K562 (cell line): ENCODE measurements around the gene FRG2. TPM values are rescaled to one million over a fixed set of nuclear protein-coding genes. Genes with fewer than 3 reads are reported as not detected.

ENCODE experiments used
- ATAC-seq: fragments of 200-7000 bp; cut with Tn5 transposase; 3 replicates; pipeline ENCODE4 v1.9.1; 2020; ENCODE audit warnings: moderate library complexity
- BruUV-seq: library from RNA; stranded (reverse); fragments of 400-500 nt; replicated peaks from 2 replicates; lab custom pipeline; 2021; lab: Mats Ljungman, UMichigan
- CTCF ChIA-PET: fragments of 300-600 bp; formaldehyde crosslinking; extraction: SDS; loops from one replicate; lab custom pipeline; 2021; ENCODE audit warnings: low intra/inter-chr PET ratio; lab: Yijun Ruan, JAX
- POLR2A ChIA-PET: fragments of 300-600, 350-650 bp; sonication (Branson Sonifier 250); formaldehyde crosslinking; extraction: SDS; loops from one replicate; lab custom pipeline; 2021; ENCODE audit warnings: antibody characterized with exemption, inconsistent platforms; lab: Yijun Ruan, JAX
- DNase-seq, 4 experiments: peaks; one replicate each; pipeline versions ENCODE4 v3.0.0 to v3.0.0-alpha.2; 2011 to 2018; ENCODE audit warnings: low spot score in 3 of 4, mixed read lengths in 3 of 4; ENCODE audit errors: extremely low read depth in 1 of 4
- FAIRE-seq: peaks from 2 replicates; lab custom pipeline; 2011; peaks lifted over from hg19 to GRCh38; lab: Jason Lieb, UNC
- H2AFZ ChIP-seq: 2 replicates; pipeline ENCODE4 v1.6.0; 2011; ENCODE audit warnings: low read depth, low read length, control low read depth, inconsistent platforms
- H3K27ac ChIP-seq: fragments of 200-600 bp; 3 replicates; pipeline ENCODE4 v1.8.0; 2011; ENCODE audit warnings: low read depth, mild to moderate bottlenecking, control low read depth, inconsistent platforms, low read length, moderate library complexity, mixed read lengths; ENCODE audit errors: extremely low read depth
- H3K27me3 ChIP-seq, 2 experiments: fragments of 300-600 bp in 1 of 2; 2 replicates in 1 of 2; 3 replicates in 1 of 2; pipeline versions ENCODE4 v1.6.0 to v1.8.0; 2011; ENCODE audit warnings: inconsistent platforms in 2 of 2, low read length in 2 of 2, mild to moderate bottlenecking in 1 of 2, mixed read lengths in 1 of 2, moderate library complexity in 1 of 2; ENCODE audit not compliant: control insufficient read depth in 2 of 2, insufficient read depth in 2 of 2
- H3K36me3 ChIP-seq: fragments of 300-600 bp; 3 replicates; pipeline ENCODE4 v1.8.0; 2011; ENCODE audit warnings: mild to moderate bottlenecking, low read length, inconsistent platforms; ENCODE audit not compliant: control insufficient read depth, insufficient read depth
- H3K4me1 ChIP-seq, 2 experiments: fragments of 200-600 bp in 1 of 2; replicated peaks in 1 of 2; 2 replicates in 1 of 2; 3 replicates in 1 of 2; pipeline versions ENCODE4 v1.5.1 to v1.8.0; 2011; ENCODE audit warnings: inconsistent platforms in 2 of 2, low read length in 2 of 2, mild to moderate bottlenecking in 1 of 2, mixed read lengths in 1 of 2, moderate library complexity in 1 of 2; ENCODE audit not compliant: control insufficient read depth in 2 of 2, insufficient read depth in 2 of 2
- H3K4me2 ChIP-seq: 2 replicates; pipeline ENCODE4 v1.6.1; 2011; ENCODE audit warnings: low read length, control low read depth, inconsistent platforms, mixed read lengths; ENCODE audit not compliant: insufficient read depth
- H3K4me3 ChIP-seq: fragments of 200-600 bp; sonication (generic), shearing (Covaris generic); 2 replicates; pipeline ENCODE4 v1.5.1; 2016; ENCODE audit warnings: control low read depth, inconsistent platforms
- H3K79me2 ChIP-seq: fragments of 200-600 bp; 3 replicates; pipeline ENCODE4 v1.8.0; 2011; ENCODE audit warnings: low read length, inconsistent platforms; ENCODE audit not compliant: control insufficient read depth, insufficient read depth
- H3K9ac ChIP-seq, 2 experiments: 2 replicates each; pipeline versions ENCODE4 v1.6.0 to v1.6.1; 2011; ENCODE audit warnings: low read depth in 2 of 2, low read length in 2 of 2, control low read depth in 1 of 2, inconsistent platforms in 1 of 2, mild to moderate bottlenecking in 1 of 2, mixed read lengths in 1 of 2; ENCODE audit not compliant: insufficient read depth in 1 of 2
- H3K9me1 ChIP-seq: one replicate; pipeline ENCODE4 v1.6.0; 2011; ENCODE audit warnings: inconsistent platforms, mild to moderate bottlenecking, low read length, moderate library complexity; ENCODE audit not compliant: control insufficient read depth, insufficient read depth
- H3K9me3 ChIP-seq: replicated peaks from 2 replicates; pipeline ENCODE4 v1.5.1; 2011; ENCODE audit warnings: low read depth, low read length, inconsistent platforms; ENCODE audit not compliant: control insufficient read depth, insufficient read depth
- H4K20me1 ChIP-seq: replicated peaks from 2 replicates; pipeline ENCODE4 v1.6.1; 2011; ENCODE audit warnings: low read length, inconsistent platforms, mixed read lengths; ENCODE audit not compliant: control insufficient read depth, insufficient read depth
- MAFK ChIP-seq: IDR thresholded peaks from 2 replicates; pipeline ENCODE4 v1.6.1; 2011; ENCODE audit warnings: low read length, improper control_type of control experiment
- SIX5 ChIP-seq, 2 experiments: IDR thresholded peaks; 2 replicates each; pipeline ENCODE4 v1.6.1; 2011; ENCODE audit warnings: low read length in 2 of 2, borderline replicate concordance in 1 of 2, low read depth in 1 of 2, mild to moderate bottlenecking in 1 of 2, moderate library complexity in 1 of 2; ENCODE audit not compliant: insufficient read depth in 1 of 2
- SP2 ChIP-seq: IDR thresholded peaks from 2 replicates; pipeline ENCODE4 v1.6.1; 2011; ENCODE audit warnings: mild to moderate bottlenecking, low read depth, low read length, moderate library complexity; ENCODE audit not compliant: poor library complexity, severe bottlenecking; ENCODE audit errors: extremely low read depth
- TCF7L2 ChIP-seq: fragments of 150-350 bp; IDR thresholded peaks from 2 replicates; pipeline ENCODE4 v1.6.1; 2016; ENCODE audit warnings: low read depth, mild to moderate bottlenecking, low read length, moderate library complexity
- ZFP1 ChIP-seq: fragments of 450-650 bp; formaldehyde crosslinking; IDR thresholded peaks from 2 replicates; pipeline ENCODE4 v1.4.0; 2020; ENCODE audit warnings: mild to moderate bottlenecking, mixed read lengths
- WGBS: fragments of 100-300 bp; shearing (Covaris generic); methylation state at CpG from one replicate; pipeline ENCODE4 v1.1.6; 2016; ENCODE audit warnings: low coverage, mixed read lengths; ENCODE audit not compliant: insufficient coverage; ENCODE audit errors: missing lambda C conversion rate; 5-methylcytosine and 5-hydroxymethylcytosine counted together
- in situ Hi-C: fragments of 300-500 bp; cut with MboI; formaldehyde crosslinking; loops from 4 replicates; pipeline ENCODE4 v1.15.0; 2018; ENCODE audit warnings: inconsistent platforms, mixed read lengths
- intact Hi-C: fragments of 100-400 bp; cut with micrococcal nuclease; formaldehyde crosslinking; loops from 2 replicates; pipeline ENCODE4 v1.14.2; 2022
- polyA plus RNA-seq, 8 experiments: library from polyadenylated mRNA; depleted of rRNA in 4 of 8; stranded (reverse) in 5 of 8; unstranded in 3 of 8; fragments of >200 nt; fragmentation: Nextera tagmentation in 2 of 8; fragmentation: Illumina TruSeq in 1 of 8; extraction: Ambion mirVana in 2 of 8; extraction: Trizol in 1 of 8; gene quantifications; 2 replicates each; pipeline versions ENCODE4 v1.2.1 to v1.2.3, GENCODE V29; 2011 to 2014; ENCODE audit warnings: inconsistent platforms in 1 of 8, missing spikeins in 1 of 8
- total RNA-seq, 7 experiments: library from RNA; depleted of rRNA in 6 of 7; stranded (reverse); fragments of >200 nt in 6 of 7; fragmentation: Illumina TruSeq in 2 of 7; extraction: Trizol in 2 of 7; gene quantifications; 2 replicates each; pipeline versions ENCODE4 v1.2.1 to v1.2.3, GENCODE V29; 2011 to 2021; ENCODE audit warnings: low replicate concordance in 1 of 7
- TF ChIP-seq, protein P1 (sequence below): fragments of 250-450 bp; sonication (Bioruptor Pico); IDR thresholded peaks from 2 replicates; pipeline ENCODE4 v1.4.0; 2020; ENCODE audit warnings: mild to moderate bottlenecking
- TF ChIP-seq, protein P2 (sequence below), 2 experiments: fragments of 450-650 bp; conservative IDR thresholded peaks; 2 replicates each; pipeline ENCODE4 v1.6.1; 2017; ENCODE audit warnings: mild to moderate bottlenecking in 2 of 2, moderate library complexity in 2 of 2
- TF ChIP-seq, protein P3 (sequence below): fragments of 450-650 bp; formaldehyde crosslinking; conservative IDR thresholded peaks from 2 replicates; pipeline ENCODE4 v1.4.0; 2022; ENCODE audit warnings: mild to moderate bottlenecking, missing genetic modification characterization

Gene FRG2
- total and polyA plus RNA-seq, 9 of the 15 experiments (the other 6 are each of a cell fraction or from before 2014, with no cell fraction given): 0.07 to 0.13 (median 0.10) TPM; not detected in 5

DNA sequence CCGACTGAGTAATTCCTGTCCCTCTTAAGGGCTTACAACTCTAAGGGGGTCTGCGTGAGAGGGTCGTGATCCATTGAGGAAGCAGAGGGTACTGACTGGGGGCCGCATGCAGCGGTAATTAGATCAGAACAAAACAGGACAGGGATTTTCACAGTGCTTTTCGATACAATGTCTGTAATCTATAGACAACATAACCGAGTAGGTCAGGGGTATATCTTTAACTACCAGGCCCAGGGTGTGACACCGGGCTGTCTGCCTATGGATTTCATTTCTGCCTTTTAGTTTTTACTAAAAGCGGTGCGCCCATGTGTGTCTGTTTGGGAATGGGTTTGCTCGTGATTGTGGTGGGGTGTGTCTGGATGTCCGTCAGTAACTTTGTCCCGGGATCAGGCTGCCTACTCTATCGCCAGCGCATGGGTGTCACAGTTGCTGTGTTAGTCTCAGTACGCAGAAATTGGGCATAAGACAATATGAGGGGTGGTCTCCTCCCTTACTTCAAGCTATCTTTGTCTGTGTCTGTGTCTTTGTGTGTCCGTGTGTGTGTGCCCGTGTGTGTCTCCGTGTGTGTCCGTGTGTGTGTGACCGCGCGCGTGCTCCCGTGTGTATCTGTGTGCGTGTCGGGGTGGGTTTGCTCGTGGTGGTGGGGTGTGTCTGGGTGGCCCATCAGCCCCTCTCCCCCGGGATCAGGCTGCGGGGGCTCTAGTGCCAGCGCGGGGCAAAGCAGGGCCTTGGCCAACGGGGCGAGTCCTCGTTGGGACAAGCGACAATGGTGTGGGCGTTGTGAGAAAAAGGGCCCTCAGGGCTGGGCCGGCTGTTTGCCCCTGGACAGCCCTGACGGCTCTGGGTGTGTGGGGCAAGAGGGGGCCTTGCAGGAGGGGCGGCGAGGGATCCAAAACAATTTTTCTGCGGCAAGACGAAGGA, 10.4 kb downstream of the FRG2 start:
- ChIA-PET POLR2A (no interaction called here), CTCF (no interaction called here)
- H3K4me1 ChIP-seq: peaks cover 0 to 26% of the 10 kb centered on the region in 2 experiments; a peak in 2 of 5 replicates
- no peak for FAIRE-seq
- peaks cover 0 to 22% of the 10 kb centered on the region in 2 experiments; a peak in 3 of 5 replicates for H3K27me3 ChIP-seq
- no peaks in the 10 kb centered on the region for H3K9me1 ChIP-seq
- H2AFZ ChIP-seq: no peak overlapping the region
- no peak overlapping the region for H3K27ac ChIP-seq
- no peak for DNase-seq
- no peaks in the 10 kb centered on the region for H3K79me2 ChIP-seq
- no peak overlapping the region for H3K9ac ChIP-seq
- WGBS: 16% methylated on average over 26 of the region's 43 CpGs
- TF ChIP-seq SP2 (no peak), ZFP1 (no peak), TCF7L2 (no peak), MAFK (no peak), SIX5 (IDR thresholded peaks at IDR 0.05; ENCODE audit: borderline replicate concordance in 1 of 2, insufficient read depth in 1 of 2, low read depth in 1 of 2, low read length in 2 of 2) (no peak)
- TF ChIP-seq, protein P1, sequence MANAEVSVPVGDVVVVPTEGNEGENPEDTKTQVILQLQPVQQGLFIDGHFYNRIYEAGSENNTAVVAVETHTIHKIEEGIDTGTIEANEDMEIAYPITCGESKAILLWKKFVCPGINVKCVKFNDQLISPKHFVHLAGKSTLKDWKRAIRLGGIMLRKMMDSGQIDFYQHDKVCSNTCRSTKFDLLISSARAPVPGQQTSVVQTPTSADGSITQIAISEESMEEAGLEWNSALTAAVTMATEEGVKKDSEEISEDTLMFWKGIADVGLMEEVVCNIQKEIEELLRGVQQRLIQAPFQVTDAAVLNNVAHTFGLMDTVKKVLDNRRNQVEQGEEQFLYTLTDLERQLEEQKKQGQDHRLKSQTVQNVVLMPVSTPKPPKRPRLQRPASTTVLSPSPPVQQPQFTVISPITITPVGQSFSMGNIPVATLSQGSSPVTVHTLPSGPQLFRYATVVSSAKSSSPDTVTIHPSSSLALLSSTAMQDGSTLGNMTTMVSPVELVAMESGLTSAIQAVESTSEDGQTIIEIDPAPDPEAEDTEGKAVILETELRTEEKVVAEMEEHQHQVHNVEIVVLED (CRISPR knock-in tag): no peak
- TF ChIP-seq, protein P2, sequence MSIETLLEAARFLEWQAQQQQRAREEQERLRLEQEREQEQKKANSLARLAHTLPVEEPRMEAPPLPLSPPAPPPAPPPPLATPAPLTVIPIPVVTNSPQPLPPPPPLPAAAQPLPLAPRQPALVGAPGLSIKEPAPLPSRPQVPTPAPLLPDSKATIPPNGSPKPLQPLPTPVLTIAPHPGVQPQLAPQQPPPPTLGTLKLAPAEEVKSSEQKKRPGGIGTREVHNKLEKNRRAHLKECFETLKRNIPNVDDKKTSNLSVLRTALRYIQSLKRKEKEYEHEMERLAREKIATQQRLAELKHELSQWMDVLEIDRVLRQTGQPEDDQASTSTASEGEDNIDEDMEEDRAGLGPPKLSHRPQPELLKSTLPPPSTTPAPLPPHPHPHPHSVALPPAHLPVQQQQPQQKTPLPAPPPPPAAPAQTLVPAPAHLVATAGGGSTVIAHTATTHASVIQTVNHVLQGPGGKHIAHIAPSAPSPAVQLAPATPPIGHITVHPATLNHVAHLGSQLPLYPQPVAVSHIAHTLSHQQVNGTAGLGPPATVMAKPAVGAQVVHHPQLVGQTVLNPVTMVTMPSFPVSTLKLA (conservative IDR thresholded peaks at IDR 0.05): no peak
- TF ChIP-seq, protein P3, sequence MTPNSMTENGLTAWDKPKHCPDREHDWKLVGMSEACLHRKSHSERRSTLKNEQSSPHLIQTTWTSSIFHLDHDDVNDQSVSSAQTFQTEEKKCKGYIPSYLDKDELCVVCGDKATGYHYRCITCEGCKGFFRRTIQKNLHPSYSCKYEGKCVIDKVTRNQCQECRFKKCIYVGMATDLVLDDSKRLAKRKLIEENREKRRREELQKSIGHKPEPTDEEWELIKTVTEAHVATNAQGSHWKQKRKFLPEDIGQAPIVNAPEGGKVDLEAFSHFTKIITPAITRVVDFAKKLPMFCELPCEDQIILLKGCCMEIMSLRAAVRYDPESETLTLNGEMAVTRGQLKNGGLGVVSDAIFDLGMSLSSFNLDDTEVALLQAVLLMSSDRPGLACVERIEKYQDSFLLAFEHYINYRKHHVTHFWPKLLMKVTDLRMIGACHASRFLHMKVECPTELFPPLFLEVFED: no peak
- no peaks in the 10 kb centered on the region for H4K20me1 ChIP-seq
- intact Hi-C loops: no loop called here
- in situ Hi-C loops: no loop called here
- H3K4me2 ChIP-seq: no peak overlapping the region
- no TSS peak for BruUV-seq
- no peak for ATAC-seq
- H3K4me3 ChIP-seq: no peak overlapping the region
- no peaks in the 10 kb centered on the region for H3K36me3 ChIP-seq
- no peaks in the 10 kb centered on the region for H3K9me3 ChIP-seq
